DMS53 treated with DMSO at 0.1 percent for 48 hours (cell line): ENCODE data around the gene STX5.
"Not testable (repeated sequence)": the region's sequence is repeated elsewhere in the genome, so short reads cannot be mapped to it uniquely, and the experiment has no call there.

Experiments
- DNase-seq: peaks from one replicate; lab custom pipeline; 2025; ENCODE audit not compliant: unreplicated experiment; lab: John Stamatoyannopoulos, UW

STX5 gene

GRCh38 chr11:62786318-62787004 is 45.4 kb downstream of the STX5 start:
- peak; percentile 75 for DNase-seq

- no peak for DNase-seq
Observed at GRCh38 chr11:62782753-62783152, 49.1 kb downstream of the STX5 start.

- no peak for DNase-seq
Observed at GRCh38 chr11:62778441-62778840, 53.4 kb downstream of the STX5 start.

- DNase-seq: no peak
Observed at GRCh38 chr11:62777389-62777788, 54.5 kb downstream of the STX5 start.

- DNase-seq: no peak
Observed at GRCh38 chr11:62775646-62776045, 56.2 kb downstream of the STX5 start.

- no peak for DNase-seq
Observed at GRCh38 chr11:62774407-62774806, 57.4 kb downstream of the STX5 start.

GRCh38 chr11:62771144-62772021 is 60.5 kb downstream of the STX5 start, which contains the start of gene TAF6L:
Gene TAF6L (plus strand): TSS chr11:62771396. CDS start chr11:62775784, 4,388 bp downstream.
- DNase-seq: peak; percentile 94

- no peak for DNase-seq
Observed at GRCh38 chr11:62770778-62771143, 61.1 kb downstream of the STX5 start.

- not testable (repeated sequence) for DNase-seq
Observed at GRCh38 chr11:62760867-62761227, 71.0 kb downstream of the STX5 start.

- no peak for DNase-seq
Observed at GRCh38 chr11:62757846-62758788, 73.7 kb downstream of the STX5 start.
